ENCODE results near the gene ITSN1.
"Not testable (repeated sequence)": the region's sequence is repeated elsewhere in the genome, so short reads cannot be mapped to it uniquely, and the experiment has no call there.

ITSN1 gene

DNA sequence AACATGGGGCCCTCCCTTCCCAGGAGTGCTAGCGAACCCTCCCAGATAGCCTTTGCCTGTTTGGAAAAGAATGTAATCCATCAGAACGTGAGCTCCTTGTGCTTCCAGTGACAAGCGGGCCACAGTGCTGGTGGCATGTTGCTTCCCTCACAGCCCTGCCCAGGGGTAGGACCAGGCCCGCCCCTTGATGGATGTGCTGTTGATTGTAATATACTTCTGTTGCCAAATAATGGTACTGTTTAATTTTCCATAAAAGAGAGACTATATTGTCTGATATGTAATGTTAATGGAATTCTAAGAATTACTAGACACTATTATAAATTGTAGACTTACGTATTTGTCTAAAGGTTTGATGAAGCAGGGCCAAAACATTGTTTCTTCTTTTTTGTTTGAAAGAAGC is 256.9 kb downstream of the ITSN1 start:
- DNase-seq, result no peak

DNA sequence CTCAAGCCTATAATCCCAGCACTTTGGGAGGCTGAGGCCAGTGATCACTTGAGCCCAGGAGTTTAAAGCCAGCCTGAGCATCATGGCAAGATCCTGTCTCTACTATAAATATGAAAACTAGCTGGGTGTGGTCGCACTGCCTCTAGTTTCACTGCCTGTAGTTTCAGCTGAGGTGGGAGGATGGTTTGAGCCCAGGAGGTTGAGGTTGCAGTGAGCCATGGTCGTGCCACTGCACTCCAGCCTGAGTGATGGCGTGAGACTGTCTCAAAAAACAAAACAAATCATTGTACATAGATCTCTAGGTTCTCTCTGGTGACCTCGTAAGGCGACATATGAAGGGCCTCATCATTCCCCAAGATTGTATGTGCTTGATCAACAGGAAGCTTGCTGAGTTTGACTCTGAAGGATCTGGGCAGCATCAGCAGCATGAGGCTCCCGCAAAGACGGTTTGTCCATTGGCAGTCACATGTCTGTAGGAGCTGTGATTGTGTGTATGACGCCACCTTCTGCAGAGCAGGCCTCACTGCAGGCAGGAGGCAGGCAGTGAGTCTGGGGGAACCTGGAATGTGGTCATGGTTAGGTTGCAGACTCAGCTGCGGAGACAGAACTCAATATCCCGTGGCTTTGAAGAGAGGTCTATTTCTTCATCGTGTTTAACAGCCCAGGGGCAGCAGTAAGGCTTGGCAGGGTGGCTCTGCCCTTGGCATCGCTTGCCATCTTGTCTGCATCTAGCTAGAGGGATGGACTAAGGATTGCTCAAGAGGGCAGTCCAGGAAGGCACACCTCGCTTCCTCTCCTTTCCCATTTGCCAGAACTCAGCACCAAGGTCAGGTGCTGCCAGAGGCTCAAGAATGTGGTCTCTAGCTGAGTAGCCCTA is 259.3 kb downstream of the ITSN1 start:
- peak; percentile 14 for DNase-seq

DNA sequence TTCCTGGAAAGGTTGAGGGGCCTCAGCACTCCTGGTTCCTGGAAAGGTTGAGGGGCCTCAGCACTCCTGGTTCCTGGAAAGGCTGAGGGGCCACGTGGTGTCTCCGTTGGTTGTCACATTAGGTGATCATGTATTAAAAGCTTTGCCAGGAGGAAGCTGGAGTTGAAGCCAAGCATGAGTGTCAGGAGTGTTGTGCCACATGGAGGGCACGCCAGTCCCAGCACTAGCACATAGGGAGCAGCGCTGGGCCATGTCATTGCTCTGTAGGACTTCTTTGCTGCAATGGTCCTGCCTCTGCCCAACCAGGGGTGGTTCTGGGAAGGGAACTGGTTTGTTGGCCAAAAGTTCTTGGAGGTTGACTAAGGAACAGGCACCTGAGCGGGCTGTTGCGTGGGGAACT is 260.0 kb downstream of the ITSN1 start:
- DNase-seq, result no peak

DNA sequence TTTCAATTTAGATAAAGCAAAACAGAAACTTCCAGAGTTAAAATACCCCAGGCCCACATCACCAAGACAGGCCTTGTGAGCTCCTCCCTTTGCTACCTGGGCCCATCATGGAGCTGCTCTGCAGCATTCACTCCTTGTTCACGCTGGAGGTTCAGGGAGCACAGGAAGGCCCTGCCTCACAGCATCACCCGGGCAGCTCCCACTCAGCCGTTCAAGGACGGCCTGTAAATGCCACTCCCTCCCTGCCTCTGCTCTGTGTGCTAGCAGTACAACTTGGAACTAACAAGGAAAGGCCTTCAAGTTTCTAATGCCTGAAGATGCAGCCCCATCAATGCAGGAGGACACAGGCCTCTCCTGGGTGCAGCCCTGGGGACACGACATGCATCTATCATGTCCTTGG is 261.7 kb downstream of the ITSN1 start:
- DNase-seq, result no peak

DNA sequence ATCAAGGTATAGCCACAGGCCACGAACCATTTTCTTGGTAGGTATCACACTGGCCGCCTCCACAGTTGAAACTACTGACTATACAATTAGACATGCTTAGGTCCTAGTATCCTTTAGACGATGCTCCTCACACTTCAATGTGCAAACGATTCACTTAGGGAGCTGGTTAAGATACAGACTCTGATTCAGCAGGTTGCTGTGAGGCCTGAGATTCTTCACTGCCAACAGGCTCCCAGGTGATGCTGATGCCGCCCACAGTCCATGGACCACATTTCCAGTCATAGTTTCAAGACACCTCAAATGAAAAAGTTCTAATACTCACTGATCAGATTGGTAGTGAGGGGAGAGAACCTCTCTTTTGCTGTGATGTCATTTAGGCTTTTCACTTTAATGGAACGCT is 266.5 kb downstream of the ITSN1 start:
- no peak for DNase-seq

DNA sequence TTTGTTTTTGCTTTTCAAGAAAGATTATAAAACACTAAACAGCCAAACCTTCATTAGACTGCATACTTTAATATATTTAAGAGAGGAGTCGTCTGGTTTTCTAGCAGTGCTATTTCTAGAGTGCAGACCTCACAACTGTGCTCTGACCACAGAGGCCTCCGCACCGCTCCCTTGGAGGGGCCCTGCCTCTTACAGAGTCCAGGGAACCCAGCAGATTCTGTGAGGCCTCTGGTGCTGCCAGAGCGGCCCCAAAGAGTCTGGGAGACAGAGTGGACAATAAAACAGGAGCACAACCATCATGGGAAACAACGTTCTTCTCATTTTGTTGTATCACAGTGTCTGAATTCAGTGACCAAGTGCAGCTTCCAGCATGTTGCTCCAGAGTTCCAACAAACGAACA is 267.5 kb downstream of the ITSN1 start:
- DNase-seq, result no peak

DNA sequence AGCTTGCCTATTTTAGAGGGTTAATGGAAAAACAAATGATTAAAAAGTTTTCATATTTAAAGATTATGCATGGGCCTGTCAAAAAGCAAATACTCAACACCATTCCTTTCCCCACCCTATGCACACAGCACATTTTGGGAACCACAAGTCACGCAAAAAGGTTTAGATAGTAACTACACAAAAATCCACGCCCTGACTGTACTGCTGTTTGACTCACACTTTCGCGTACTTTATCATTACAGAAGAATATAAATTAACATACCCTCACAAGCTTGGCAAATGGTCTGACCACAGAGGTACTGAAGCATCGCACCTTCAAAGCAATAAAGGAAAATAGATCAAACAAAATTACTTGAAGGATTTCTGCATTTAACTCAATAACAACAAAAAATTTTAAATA is 271.9 kb downstream of the ITSN1 start:
- no peak for DNase-seq

DNA sequence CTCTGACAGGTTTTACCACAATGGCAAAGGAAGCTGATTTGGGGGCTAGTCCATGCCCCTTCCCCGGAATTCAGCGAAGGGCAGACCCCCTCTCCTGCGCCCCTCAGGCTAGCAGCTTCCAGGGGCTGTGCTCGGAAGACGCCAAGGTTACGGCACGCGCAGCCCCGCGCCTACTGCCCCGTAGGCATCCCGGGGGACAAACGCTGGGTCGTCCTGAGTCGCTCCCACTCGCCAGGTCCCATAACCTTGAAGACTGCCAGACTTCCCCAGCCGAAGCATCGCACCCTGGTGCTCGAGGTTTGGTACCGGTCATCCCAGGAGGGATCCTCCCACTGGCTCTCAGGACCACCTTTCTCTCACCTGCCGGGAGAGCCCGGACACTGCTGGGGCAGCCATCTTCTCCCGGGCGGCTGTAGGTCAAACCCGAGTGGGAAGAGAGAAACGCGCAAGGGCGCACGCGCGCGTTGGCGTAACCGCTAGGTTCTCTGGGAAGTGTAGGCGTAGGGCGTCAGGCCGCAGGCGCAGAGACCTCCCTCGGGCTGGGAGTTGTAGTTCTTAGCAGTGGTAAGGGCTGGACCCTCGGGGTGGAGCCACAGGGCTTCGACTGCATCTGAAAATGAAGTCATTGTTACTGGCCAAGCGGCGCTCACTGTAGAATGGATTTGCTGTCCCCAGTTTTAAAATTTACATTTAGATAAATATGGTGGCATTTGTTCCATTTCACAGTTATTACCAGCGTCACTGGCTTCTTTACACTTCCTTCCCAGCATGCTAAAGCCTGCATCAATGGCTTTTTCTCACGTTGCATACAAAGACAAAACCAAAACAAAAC is 273.3 kb downstream of the ITSN1 start, which contains the start of gene ATP5PO:
ATP5PO (minus strand) TSS at position 437 of the 832 bp plus-strand sequence; CDS start at position 396, 41 bp downstream.
- peak; percentile 99 for DNase-seq

DNA sequence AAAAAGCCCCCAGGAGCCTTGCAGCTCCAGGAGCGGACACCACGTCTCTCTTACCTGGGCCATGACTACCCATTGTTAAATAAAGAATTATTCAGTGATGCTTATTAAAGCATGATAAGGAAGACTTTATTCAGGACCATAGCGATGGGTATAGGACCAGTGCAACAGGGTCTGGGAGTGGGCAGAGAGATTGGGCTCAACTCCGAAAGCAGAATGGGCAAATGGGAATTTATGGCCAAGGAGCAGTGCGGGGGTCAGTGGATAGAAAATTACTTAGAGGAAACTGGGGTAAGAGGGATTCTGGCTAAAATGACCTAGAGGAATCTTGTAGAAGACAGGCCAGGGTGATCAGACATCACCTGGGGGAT is 273.9 kb downstream of the ITSN1 start:
- DNase-seq, result no peak

DNA sequence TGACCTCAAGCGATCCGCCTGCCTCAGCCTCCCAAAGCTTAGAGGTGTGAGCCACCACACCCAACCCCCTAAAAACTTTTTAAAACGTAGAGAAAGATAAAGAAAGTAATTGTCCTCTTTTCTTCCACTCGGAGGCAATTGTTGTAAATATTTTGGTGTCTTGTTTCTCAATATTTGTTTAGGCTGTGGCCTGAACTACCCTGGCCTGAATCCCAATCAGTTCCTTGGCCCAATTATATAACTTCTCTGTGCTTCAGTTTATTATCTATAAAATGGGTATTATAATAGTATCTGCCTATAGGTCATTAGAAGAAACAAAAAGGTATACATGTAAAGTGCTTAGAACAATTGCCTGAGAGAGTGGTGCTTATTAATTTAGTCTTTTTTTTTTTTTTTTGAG is 275.1 kb downstream of the ITSN1 start:
- DNase-seq, result no peak

DNA sequence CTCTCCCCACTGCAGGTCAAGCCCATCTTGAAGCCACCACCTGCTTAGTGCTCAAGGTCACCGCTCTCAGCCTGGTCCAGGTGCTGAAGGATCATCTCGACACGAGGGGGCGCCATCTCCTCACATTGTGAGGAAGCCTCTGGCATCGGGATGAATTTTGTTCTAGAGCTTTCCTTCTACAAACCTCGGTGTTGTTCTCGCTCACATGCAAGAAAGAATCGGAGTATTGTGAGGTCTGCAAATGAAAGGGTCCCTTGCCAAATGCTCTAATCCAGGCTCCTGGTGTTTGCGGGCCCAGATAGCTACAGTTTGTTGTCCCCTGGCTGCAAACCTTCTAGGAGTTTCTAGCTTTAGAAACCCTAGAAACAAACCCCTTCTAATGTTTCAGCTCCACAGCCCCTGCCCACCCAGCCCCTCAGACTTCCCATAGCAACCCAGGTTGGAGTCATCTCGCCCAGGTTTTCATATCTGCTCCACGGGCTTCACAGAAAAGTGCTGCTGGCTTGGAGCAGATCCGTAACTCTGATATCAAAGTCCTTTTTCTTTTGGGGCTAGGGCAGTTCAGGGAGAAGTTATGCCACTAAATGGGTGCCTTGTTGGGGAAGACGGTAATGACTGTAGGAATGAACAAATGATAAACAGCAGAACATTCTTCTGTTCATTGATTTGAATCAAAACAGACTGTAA is 281.9 kb downstream of the ITSN1 start:
- DNase-seq, result peak; percentile 87

DNA sequence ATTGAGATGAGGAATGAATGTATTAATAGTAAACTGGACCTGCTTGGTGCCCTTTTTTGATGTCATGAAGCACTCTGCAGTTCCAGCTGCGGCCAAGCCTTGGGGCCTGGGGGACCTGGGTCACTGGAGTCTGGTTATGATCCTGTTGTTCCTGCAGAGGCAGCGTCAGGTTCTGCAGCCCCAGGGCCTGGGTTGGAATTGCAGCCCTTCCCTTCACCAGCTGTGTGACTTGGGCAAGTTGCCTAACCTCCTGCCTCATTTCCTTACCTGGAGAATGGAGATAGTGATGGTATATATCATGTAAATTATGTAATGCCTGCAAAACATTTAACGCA is 282.4 kb downstream of the ITSN1 start:
- no peak for DNase-seq

DNA sequence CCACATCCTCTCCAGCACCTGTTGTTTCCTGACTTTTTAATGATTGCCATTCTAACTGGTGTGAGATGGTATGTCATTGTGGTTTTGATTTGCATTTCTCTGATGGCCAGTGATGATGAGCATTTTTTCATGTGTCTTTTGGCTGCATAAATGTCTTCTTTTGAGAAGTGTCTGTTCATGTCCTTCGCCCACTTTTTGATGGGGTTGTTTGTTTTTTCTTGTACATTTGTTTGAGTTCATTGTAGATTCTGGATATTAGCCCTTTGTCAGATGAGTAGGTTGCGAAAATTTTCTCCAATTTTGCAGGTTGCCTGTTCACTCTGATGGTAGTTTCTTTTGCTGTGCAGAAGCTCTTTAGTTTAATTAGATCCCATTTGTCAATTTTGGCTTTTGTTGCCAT is 283.9 kb downstream of the ITSN1 start:
- DNase-seq, result not testable (repeated sequence)

DNA sequence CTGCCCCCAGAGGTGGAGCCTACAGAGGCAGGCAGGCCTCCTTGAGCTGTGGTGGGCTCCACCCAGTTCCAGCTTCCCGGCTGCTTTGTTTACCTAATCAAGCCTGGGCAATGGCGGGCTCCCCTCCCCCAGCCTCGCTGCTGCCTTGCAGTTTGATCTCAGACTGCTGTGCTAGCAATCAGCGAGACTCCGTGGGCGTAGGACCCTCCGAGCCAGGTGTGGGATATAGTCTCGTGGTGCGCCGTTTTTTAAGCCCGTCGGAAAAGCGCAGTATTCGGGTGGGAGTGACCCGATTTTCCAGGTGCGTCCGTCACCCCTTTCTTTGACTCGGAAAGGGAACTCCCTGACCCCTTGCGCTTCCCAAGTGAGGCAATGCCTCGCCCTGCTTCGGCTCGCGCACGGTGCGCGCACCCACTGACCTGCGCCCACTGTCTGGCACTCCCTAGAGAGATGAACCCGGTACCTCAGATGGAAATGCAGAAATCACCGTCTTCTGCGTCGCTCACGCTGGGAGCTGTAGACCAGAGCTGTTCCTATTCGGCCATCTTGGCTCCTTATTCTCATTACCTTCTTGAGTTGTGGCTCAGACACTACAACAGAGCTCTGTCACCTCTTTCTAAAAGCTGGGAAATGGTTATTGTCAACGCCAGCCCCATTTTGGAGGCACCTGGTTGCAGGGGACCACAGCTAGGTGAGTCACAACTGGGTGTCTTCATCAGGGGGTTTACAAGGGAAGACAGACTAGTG is 288.9 kb downstream of the ITSN1 start:
- peak; percentile 62 for DNase-seq

DNA sequence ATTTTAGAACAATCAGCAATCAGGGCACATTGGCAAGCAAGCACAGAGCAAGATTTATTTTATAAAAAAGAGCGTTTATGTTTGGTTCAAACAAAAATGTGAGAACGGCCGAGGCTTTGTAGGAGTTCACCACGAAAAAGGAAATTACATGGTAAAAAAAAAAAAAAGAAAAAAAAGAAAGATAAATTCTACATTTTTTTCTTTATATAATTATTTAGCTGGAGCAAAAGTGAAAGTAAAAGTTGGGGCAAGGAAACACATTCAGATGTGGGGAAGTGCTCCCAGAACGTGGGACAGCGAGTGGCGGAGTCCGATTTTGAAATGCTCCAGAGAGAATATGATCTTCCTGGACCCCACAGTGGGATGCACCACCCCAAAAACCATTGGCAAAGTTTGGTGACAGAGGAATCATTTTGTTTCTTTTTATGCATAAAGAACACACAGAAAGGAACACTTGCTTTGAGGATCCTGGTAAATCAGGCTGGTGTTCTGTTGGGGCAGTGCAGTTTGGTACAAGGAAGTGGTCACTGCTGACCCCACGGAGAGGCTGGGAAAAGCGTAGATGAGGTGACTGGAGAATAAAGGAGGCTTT is 289.6 kb downstream of the ITSN1 start:
- DNase-seq, result no peak

DNA sequence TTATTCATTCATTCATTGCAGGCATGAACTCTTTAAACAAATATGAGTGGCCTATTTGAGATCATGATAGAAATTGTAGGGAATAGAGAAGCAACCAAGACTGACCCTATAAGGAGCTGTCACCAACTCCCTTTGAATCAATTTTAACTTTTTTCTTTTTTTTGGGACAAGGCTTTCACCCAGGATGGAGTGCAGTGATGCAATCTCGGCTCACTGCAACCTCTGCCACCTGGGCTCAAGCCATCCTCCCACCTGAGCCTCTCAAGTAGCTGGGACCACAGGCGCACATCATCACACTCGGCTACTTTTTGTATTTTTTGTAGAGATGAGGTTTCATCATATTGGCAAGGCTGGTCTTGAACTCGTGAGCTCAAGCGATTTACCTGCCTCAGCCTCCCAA is 290.4 kb downstream of the ITSN1 start:
- DNase-seq, result no peak

DNA sequence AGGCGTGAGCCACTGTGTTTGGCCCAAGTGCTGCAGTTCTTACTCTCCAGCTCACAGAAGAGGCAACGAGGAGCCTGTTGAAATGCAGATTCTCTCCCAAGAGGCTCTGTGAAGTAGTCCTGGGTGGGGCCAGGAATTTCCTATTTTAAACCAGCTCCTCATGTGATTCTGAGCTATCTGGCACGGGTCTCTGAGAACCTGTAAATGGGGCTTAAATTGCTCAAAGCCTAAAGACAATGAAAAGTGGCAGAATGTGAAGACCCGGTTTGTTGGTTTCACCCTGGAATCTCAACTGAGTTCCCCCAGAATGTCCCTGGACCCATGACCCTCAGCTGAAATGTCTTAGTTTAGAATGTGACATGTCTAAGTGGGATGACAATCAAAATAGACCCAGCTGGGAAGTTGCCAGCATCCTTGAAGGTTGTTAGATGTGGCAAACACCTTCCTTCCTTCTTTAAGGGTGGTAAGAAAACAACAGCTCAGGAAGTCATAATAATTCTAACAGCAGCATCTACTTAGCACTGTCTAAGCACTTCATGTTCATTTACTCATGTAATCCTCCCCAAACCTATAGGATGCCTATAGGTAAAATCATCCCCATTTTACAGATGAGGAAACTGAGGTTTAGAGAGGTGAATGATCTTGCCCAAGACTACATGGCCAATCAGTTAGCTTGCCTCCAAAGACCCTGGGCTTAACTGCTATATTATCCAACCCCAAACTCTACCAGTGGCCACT is 294.2 kb downstream of the ITSN1 start:
- DNase-seq, result no peak

DNA sequence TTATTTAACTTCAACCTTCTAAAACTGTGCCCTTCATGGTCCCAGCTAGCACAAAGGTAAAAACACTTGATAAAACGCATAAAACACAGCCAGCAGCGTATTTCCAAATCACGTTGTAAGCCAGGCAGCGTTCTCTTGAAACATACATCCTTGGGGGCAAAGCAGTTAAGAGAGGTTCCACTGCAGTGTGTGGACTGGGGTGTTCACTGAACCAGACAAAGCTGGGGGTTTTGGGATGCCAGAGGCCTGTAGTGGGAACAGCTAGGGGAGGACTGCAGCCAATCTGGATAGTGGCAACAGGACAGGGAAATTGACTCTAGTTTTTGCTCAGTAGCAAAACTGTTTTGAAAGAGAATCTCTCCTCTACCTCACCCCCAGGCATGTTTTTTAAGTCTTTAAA is 294.8 kb downstream of the ITSN1 start:
- no peak for DNase-seq

DNA sequence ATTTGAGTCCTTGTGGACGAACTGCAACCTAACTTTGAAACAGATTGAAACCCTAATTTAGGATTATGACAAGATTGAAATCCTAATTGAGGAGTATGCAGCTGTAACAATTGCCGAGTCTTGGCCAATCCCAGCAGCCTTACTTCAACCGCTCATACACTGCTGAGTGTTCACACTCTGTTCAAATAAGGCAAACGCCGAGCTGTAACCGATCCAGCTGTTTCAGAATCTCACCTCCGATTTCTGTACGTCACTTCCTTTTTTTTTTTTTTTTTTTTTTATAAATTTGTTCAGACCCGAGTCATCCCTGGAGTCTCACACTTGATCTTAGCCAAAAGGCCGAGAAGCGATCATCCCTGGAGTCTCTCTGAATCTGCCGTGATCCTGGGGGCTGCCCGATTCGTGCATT is 295.6 kb downstream of the ITSN1 start:
- DNase-seq, result peak; percentile 77

DNA sequence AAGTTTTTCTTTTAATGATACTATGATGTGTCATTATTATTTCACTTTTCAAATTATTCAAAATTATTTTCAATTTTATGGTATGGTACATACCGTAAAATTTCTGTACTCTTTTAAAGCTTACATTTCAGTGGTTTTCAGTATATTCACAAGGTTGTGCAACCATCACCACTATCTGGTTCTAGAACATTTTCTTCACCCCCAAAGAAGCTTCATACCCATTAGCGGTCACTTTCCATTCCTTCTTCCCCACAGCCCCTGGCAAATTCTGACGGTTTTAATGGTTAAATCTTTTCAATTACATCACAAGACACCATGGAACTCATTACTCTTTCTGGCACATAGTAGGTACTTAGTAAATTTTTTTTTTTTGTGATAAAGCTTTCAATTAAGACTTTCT is 296.1 kb downstream of the ITSN1 start:
- no peak for DNase-seq

DNA sequence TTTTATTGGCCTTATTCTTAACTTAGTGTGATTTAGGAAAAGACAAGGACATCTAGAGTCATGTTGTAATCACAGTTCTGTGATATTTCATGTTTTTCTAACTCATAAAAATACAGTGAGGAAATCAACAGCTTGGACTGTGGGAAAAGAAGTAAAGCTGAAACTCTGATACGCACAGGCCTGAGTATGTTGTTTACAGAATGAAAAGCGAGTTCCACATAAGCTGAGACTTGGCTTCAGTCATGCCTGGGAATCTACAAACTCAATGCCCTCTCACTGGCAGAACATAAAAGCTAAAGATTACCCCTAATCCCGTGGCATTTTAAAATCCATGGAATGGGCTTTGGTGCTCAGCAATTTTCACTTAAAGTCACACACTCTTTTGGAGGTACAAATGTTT is 296.9 kb downstream of the ITSN1 start:
- DNase-seq, result no peak

Data from activated CD4-positive, alpha-beta T cell treated with anti-CD3 and anti-CD28 coated beads, Interleukin-2, amount 50 U/mL, for 16 hours (primary cell).